Kidney (tissue), 14 donors: ENCODE results near the gene TCF7L1. TPM values are rescaled to one million over a fixed set of nuclear protein-coding genes. Genes with fewer than 3 reads are reported as not detected.

Experiments used
- DNase-seq, 5 donors: peaks; one replicate each; pipeline ENCODE4 v3.0.0-alpha.2; 2013 to 2020
- FAIRE-seq: peaks from 2 replicates; lab custom pipeline; 2012; peaks lifted over from hg19 to GRCh38; lab: Jason Lieb, UNC
- H3K27ac ChIP-seq, 2 donors: one replicate each; pipeline ENCODE4 v1.7.0; 2013; ENCODE audit warnings: low read depth in 2 of 2, low read length in 2 of 2, inconsistent platforms in 1 of 2
- H3K27me3 ChIP-seq: one replicate; pipeline ENCODE4 v1.7.1; 2013; ENCODE audit warnings: low read length, inconsistent platforms; ENCODE audit not compliant: control insufficient read depth, insufficient read depth
- H3K36me3 ChIP-seq, 3 donors: one replicate each; pipeline versions ENCODE4 v1.7.0 to v1.7.1; 2013; ENCODE audit warnings: low read length in 3 of 3, control low read depth in 1 of 3, inconsistent platforms in 1 of 3; ENCODE audit not compliant: insufficient read depth in 3 of 3, control insufficient read depth in 2 of 3
- H3K4me1 ChIP-seq, 3 donors: one replicate each; pipeline versions ENCODE4 v1.7.0 to v1.7.1; 2013; ENCODE audit warnings: low read length in 3 of 3, inconsistent platforms in 1 of 3, low read depth in 1 of 3; ENCODE audit not compliant: control insufficient read depth in 2 of 3, insufficient read depth in 2 of 3
- H3K4me3 ChIP-seq, 3 donors: one replicate each; pipeline versions ENCODE4 v1.7.0 to v1.8.1; 2013; ENCODE audit warnings: low read length in 3 of 3, control low read depth in 1 of 3, inconsistent platforms in 1 of 3
- H3K9ac ChIP-seq, 3 donors: one replicate each; pipeline versions ENCODE4 v1.7.0 to v1.7.1; 2013; ENCODE audit warnings: low read length in 3 of 3, control low read depth in 1 of 3, inconsistent platforms in 1 of 3
- H3K9me3 ChIP-seq, 3 donors: one replicate each; pipeline versions ENCODE4 v1.7.0 to v1.7.1; 2013; ENCODE audit warnings: low read length in 3 of 3, control low read depth in 1 of 3, inconsistent platforms in 1 of 3; ENCODE audit not compliant: control insufficient read depth in 2 of 3, insufficient read depth in 1 of 3
- intact Hi-C: fragments of 100-400 bp; cut with DNase I; formaldehyde crosslinking; loops from one replicate; pipeline ENCODE4 v1.11.1; 2022
- polyA plus RNA-seq: library from polyadenylated mRNA; stranded (reverse); fragments of 350-450 nt; fragmentation: Illumina TruSeq; extraction: RNeasy Lipid Tissue Mini Kit (QIAGEN cat#74804); gene quantifications from one replicate; pipeline ENCODE4 v1.2.3, GENCODE V29; 2014; ENCODE audit warnings: low read depth, low replicate concordance; ENCODE audit not compliant: insufficient read depth
- total RNA-seq: library from RNA; stranded (reverse); fragmentation: NEBNext Ultra II Directional; extraction: Animal tissue kit (Norgen Biotek cat#: 25700); gene quantifications from one replicate; pipeline ENCODE4 v1.2.1, GENCODE V29; 2021
- TF ChIP-seq, protein P1 (sequence below): IDR thresholded peaks from 3 replicates; pipeline ENCODE4 v1.5.1; 2012; ENCODE audit warnings: mild to moderate bottlenecking, moderate library complexity, borderline replicate concordance; ENCODE audit not compliant: insufficient read depth; ENCODE audit errors: extremely low read depth
- donor health status: control.
- donor health status: control.
- donor health status: control.
- donor health status: control.
- donor health status: control.
- donor health status: DM: yes; HTN: yes; CAD: no.
- donor health status: Normal renal cell carcinoma (clear cell type).

The TCF7L1 gene
- total and polyA plus RNA-seq, 2 donors from 2014 or later: 10.2 to 12.5 TPM

- peaks cover 0 to 4% (median 4%) of the 10 kb centered on the region in 3 donors for H3K4me1 ChIP-seq
- H3K9me3 ChIP-seq: no peaks in the 10 kb centered on the region
- FAIRE-seq (no peak), DNase-seq (no peak)
- H3K36me3 ChIP-seq: no peaks in the 10 kb centered on the region
- TF ChIP-seq, protein P1, sequence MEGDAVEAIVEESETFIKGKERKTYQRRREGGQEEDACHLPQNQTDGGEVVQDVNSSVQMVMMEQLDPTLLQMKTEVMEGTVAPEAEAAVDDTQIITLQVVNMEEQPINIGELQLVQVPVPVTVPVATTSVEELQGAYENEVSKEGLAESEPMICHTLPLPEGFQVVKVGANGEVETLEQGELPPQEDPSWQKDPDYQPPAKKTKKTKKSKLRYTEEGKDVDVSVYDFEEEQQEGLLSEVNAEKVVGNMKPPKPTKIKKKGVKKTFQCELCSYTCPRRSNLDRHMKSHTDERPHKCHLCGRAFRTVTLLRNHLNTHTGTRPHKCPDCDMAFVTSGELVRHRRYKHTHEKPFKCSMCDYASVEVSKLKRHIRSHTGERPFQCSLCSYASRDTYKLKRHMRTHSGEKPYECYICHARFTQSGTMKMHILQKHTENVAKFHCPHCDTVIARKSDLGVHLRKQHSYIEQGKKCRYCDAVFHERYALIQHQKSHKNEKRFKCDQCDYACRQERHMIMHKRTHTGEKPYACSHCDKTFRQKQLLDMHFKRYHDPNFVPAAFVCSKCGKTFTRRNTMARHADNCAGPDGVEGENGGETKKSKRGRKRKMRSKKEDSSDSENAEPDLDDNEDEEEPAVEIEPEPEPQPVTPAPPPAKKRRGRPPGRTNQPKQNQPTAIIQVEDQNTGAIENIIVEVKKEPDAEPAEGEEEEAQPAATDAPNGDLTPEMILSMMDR: no peak
- no peak overlapping the region for H3K9ac ChIP-seq
- H3K4me3 ChIP-seq: no peak overlapping the region
- intact Hi-C loops: no loop called here
- no peaks in the 10 kb centered on the region for H3K27me3 ChIP-seq
- H3K27ac ChIP-seq: no peak overlapping the region
Observed at GRCh38 chr2:85168942-85169341, 35.8 kb downstream of the TCF7L1 start.

GRCh38 chr2:85169581-85169980, 36.4 kb downstream of the TCF7L1 start:
- FAIRE-seq (no peak), DNase-seq (no peak)
- H3K36me3 ChIP-seq: no peaks in the 10 kb centered on the region
- H3K27me3 ChIP-seq: no peaks in the 10 kb centered on the region
- no peak overlapping the region for H3K27ac ChIP-seq
- TF ChIP-seq, protein P1: no peak
- H3K9ac ChIP-seq: no peak overlapping the region
- H3K4me3 ChIP-seq: no peak overlapping the region
- no peaks in the 10 kb centered on the region for H3K9me3 ChIP-seq
- H3K4me1 ChIP-seq: peaks cover 0 to 4% (median 4%) of the 10 kb centered on the region in 3 donors
- intact Hi-C loops: no loop called here

- intact Hi-C loops: no loop called here
- Histone ChIP-seq H3K4me1 (peaks cover 3 to 8% (median 6%) of the 10 kb centered on the region in 3 donors), H3K9ac (no peak overlapping the region), H3K27ac (no peak overlapping the region), H3K36me3 (no peaks in the 10 kb centered on the region), H3K9me3 (no peaks in the 10 kb centered on the region), H3K4me3 (no peak overlapping the region), H3K27me3 (no peaks in the 10 kb centered on the region)
- no peak for FAIRE-seq
- no peak for DNase-seq
- TF ChIP-seq, protein P1: no peak
Observed at GRCh38 chr2:85170938-85171475, 37.8 kb downstream of the TCF7L1 start.

GRCh38 chr2:85171916-85172315, 38.7 kb downstream of the TCF7L1 start:
- no peak for FAIRE-seq
- Histone ChIP-seq H3K36me3 (no peaks in the 10 kb centered on the region), H3K9ac (no peak overlapping the region), H3K4me3 (no peak overlapping the region), H3K27ac (no peak overlapping the region), H3K27me3 (no peaks in the 10 kb centered on the region), H3K9me3 (no peaks in the 10 kb centered on the region), H3K4me1 (peaks cover 3 to 9% (median 6%) of the 10 kb centered on the region in 3 donors)
- DNase-seq: no peak
- intact Hi-C loops: no loop called here
- TF ChIP-seq, protein P1: no peak
